NCI-H748 treated with DMSO at 0.1 percent for 48 hours (cell line): Measurements from ENCODE around the gene NAA80.
A peak's percentile ranks its signal among the peaks of the same experiment; 100 is the strongest.
"Not testable (repeated sequence)": the region's sequence is repeated elsewhere in the genome, so short reads cannot be mapped to it uniquely, and the experiment has no call there.

Experiments used
- DNase-seq: peaks from one replicate; lab custom pipeline; 2025; lab: John Stamatoyannopoulos, UW

The NAA80 gene

DNA sequence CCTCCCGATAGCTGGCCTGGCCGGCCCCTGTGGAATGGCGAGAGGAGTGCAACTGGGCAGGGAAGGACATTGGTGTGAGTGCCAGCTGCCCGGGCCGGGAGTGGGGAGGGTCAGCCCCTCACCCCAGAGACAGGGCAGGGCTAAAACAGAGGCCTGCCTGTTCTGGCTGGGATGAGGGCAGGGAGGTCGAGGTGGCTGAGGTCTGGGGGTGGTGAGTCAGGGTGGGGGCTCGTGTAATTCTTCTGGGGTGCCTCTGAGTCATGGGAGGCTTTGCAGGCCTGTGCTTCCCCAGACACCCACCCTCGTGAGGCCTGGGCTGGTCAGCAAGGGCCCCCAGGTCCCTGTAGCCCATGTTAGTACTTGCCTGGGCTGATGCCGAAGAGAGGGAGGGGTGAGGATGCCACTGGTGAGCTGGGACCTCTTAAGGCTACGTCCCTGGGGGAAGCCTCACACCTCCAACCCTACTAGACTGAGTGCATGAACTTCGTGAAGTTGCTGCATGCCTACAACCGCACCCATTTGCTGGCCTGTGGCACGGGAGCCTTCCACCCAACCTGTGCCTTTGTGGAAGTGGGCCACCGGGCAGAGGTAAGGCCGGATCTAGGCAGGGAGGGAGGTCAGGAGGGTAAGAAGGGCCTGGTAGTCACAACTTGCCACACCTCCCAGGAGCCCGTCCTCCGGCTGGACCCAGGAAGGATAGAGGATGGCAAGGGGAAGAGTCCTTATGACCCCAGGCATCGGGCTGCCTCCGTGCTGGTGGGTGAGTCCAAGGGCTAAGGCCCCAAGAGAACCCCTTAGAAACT, 28.6 kb downstream of the NAA80 start:
- DNase-seq, result no peak

DNA sequence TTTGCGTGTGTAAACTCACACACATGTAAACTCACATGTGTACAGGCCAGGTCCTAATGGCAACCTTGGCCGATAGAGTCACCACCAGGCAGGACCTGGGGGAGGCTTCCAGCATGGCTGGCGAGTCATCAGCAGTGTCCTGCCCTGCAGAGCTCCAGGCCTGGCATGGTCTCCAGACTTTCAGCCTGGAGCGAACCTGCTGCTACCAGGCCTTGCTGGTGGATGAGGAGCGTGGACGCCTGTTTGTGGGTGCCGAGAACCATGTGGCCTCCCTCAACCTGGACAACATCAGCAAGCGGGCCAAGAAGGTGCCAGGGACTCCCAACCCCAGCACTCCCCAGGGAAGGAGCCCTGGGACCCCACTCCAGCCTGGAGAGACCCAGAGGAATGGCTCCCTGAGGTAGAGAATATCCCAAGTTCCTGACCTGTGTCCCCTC, 29.2 kb downstream of the NAA80 start:
- DNase-seq, result no peak

DNA sequence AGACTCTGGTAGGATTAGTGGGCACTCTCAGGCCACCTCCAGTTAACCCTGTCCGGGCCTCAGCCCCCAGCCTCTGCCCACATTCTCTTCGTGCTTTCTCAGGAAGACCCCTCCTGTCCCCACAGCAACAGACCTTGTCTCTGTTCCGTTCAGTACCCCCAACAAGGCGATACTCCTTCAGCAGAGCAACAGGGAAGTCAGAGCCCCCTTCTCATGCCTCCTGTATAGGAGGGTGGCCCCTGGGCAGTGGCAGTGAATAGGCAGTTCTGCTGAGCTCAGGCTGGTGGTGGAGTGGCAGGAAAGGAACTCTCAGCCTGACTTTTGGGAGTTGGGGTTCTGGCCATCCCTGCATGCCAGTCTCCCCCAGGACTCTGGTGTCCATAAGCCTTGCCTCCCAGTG, 29.7 kb downstream of the NAA80 start:
- no peak for DNase-seq

DNA sequence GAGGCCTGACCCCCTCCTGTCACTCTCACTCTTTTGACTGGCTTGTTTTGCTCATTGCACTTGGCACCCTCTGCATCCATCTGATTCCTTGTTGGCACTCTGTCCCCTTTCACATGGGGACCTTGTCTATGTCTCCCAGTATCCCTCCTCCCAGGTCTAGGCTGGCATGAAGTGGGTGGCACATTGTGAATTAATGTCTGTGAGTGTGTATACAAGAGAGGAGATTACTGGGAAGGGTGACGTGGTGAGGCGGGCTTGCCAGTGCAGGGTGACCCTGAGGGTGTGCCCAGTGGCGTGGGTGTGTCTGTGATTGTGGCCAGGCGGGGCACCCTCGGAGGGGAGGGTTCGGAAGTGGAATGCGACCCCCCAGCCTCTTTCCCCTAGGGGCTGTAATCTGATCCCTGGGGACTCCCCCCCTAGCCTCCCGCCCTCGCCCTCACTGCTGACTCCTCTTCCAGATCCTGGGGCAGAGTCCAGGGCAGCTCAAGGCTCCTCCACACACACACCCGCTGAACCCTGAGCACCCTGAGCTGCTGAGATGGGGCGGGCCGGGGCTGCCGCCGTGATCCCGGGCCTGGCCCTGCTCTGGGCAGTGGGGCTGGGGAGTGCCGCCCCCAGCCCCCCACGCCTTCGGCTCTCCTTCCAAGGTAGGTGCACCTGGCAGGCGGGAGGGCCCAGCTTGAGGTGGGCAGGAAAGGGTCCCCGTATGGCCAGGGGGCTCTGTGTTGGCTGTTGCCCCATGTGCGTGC, 30.3 kb downstream of the NAA80 start, which contains the start of gene SEMA3B:
SEMA3B (plus strand) TSS at position 445 of the 749 bp plus-strand sequence; CDS start at position 539, 94 bp downstream.
- DNase-seq, result no peak

DNA sequence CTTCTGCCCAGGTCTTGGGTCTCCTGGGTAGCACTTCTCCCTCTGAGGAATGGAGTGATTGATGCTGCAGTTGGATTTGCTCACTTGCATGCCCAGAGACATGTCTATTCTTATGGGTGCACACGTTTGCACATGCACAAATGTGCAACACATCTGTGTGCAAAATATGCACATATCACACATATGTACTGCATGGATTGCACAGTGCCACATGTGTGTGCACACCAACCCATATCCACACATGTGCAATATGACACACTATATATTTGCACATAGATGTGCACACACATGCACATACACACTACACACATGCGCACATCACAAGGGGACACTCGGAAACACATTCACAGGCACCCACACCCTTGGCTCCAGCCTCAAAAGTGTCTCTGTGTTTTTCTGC, 30.9 kb downstream of the NAA80 start:
- DNase-seq, result no peak

DNA sequence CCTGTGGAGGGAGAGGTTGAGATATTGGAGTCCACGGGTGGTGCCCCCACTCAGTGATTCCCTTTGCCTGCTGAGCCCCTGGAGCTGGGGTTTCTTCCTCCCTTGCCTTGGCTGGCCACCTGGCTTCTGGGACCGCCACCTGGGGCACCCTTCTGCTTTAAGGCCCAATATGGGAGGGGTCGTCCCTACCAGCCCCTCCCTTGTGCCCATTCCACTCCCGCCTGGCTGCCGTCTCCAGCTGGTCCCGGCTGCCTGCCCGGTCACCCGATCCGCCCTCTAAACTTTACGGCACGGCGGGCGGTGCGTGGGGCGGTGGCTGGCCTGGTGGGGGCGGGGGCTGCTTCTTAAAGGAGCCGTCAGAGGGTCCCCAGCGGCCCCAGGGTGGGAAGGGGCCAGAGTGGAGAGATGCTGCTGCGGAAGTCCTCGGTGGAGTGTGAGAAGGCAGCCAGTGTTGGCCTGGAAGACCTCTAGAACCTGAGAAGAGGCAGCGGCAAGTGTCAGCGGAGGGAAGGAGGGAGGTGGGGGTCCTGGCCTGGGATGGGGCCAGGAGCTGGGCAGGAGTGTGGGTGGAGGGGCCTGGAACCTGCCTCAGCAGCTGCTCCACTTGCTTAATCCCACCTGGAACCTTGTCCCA, 31.8 kb downstream of the NAA80 start:
- no peak for DNase-seq

DNA sequence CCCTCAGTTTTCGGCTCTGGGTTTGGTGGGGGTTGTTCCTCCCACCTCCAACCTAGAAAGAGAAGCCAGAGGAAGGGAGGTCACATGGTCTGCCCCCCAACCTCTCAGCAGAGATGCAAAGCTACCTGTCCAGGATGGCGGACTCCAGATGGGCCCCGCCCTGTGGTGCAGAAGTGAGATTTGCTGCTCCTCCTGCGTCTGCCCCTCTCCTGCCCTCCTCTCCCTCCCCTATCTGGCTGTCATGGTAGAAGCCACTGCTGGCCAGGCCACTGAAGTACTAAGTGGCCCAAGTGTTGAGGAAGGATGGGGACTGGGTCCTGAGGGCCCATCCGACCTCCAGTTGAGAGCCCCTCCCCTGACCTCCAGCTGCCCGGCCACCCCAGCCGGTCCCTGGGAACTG, 32.4 kb downstream of the NAA80 start:
- no peak for DNase-seq

DNA sequence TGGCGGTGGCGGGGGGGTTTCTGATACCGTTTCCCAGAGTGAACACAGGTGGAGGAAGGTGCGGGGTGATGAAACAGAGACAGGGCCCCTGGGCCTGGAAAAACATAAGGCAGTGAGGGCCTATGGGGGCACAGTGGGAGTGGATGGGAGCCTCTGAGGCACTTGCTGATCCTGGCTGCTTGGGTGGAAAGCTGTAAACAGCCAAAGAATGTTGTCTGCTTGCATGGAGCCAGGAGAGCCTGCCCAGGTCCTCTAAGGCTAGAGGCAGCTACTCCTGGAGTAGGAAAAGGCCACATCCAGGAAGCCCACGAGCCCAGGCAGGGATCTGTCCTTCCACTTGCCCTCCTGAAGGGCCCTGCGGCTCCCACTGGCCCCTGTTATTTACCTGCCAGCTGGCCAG, 33.2 kb downstream of the NAA80 start:
- DNase-seq, result no peak

DNA sequence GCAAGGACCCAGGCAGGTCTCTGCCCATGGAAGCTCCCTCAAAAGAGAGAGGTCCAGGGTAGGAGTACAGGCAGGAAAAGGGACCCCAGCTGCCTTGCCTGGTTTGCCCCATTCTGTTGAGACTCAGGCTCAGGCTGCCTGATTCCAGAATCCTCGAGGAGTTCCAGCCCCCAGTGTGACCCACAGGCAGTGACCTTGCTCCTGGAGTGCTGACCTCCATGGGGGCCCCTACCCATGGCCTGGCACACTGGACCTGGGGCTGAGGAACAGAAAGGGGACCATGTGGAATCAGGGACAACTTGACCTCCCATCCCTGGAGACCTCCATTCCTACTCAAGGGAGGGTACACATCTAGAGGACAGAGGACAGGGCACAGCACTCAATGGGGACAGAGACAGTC, 33.6 kb downstream of the NAA80 start:
- DNase-seq, result no peak

DNA sequence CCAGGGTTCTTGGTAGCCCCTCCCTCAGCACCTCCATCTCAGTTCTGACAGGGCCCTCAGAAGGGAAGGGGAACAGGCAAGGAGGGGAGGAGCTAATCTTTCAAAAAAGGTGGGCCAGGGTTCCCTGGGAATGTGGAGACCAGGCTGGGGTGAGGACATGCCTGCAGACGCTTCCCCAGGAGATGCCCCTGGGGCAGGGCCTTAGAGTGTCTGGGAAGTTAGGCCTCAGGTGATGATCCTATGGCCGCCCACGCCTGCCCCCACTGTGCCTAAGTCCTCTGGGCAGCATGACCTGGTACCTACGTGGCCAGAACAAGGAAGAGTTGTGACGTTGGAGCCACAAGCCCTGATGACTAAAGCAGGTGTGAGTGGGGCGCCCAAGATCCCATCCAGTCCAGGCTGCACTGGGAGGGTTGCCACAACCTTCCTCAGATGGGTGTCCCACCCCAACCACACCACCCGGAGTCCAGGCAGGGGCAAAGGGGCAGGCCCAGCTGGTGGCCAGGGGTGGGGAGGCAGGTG, 34.2 kb downstream of the NAA80 start:
- no peak for DNase-seq

DNA sequence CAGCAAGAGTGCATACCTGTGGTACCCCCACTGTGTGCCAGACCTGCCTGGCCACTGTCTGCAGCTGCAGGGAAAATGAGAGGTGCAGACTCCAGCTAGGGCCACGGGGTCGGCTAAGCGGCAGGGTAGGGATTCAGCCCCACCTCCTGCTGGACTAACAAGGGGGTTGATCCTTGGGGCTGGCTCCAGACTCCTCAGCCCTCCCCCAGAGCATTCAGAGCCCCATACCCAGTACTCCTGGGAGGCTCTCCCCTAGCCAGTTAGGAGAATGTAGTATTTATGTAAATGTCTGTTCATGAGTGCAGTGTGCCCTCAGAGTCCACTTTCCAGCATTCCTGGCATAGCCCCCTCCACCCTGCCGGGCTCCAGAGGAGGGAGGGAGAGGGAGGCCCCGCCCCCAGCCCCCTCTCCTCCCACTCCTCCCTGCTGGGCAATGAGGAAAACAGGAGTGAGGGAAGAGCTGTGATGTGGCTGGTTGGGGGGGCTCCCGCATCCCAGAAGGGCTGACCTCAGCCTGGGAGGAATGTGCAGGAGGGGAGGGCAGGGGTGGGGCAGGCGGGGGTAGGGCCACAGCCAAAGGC, 34.7 kb downstream of the NAA80 start:
- no peak for DNase-seq

DNA sequence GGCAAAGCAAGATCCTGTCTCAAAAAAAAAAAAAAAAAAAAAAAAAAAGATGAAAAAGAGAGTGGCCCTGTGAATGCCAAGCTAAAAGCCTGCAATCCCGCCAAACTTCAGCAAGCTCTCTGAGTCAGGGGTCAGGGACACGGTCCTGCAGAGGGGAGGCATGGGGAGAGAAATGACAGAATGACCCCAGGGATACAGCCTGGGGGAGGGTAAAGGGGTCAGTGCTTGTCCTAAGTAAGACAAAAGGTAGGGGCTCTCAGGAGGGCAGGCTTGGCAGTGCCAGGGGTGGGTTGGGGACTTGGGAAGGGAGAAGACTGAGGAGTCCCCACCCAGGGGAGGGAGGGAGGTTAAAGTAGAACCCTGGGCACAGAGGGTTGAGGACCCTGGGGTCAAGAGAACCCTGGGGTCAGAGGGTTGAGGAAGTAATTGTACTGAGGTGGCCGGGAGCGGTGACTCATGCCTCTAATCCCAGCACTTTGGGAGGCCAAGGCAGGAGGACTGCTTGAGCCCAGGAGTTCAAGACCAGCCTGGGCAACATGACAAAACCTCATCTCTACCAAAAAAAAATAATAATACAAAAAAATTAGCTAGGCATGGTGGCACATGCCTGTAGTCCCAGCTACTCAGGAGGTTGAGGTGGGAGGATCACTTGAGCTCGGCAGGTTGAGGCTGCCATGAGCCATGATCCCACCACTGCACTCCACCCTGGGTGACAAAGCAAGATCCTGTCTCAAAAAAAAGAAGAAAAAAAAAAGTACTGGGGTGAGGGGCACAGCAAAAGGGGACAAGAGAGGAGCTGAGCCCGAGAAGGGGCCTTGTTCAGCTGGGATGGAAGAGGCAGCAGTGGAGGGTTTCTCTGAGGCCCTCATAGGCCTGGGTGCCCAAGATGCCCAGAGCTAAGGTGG, 35.5 kb downstream of the NAA80 start:
- no peak for DNase-seq

DNA sequence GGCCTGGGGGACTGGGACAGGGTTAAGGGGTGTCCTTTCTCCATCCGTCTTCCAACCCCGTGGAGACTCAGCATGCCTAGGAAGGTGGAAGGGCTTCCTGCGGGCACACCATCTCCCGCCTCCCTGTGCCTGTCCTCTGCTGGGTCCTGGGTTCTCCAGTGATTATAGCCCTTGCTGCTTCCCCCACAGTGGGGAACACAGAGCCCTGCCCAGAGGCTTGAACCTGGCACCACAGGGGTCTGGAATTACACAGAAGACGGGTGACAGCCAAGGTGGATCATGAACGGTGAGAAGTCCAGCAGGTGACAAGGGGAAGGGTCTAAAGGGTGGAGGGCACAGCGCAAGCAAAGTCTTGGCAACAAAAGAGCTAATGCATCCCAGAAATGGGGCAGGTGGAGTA, 36.4 kb downstream of the NAA80 start:
- DNase-seq, result no peak

DNA sequence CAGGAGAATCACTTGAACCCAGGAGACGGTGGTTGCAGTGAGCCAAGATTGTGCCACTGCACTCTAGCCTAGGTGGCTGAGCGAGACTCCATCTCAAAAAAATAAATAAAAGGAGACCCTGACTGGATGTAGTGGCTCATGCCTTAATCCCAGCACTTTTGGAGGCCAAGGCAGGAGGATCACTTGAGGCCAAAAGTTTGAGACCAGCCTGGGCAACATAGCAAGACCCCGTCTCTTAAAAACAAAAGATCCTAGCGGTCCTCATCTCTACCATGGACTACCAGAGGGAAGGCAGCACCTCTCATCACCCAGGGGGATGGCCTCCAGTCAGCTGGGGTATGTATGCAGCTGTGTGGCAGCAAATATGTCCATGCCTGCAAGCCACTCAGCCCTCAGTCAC, 37.0 kb downstream of the NAA80 start:
- not testable (repeated sequence) for DNase-seq

DNA sequence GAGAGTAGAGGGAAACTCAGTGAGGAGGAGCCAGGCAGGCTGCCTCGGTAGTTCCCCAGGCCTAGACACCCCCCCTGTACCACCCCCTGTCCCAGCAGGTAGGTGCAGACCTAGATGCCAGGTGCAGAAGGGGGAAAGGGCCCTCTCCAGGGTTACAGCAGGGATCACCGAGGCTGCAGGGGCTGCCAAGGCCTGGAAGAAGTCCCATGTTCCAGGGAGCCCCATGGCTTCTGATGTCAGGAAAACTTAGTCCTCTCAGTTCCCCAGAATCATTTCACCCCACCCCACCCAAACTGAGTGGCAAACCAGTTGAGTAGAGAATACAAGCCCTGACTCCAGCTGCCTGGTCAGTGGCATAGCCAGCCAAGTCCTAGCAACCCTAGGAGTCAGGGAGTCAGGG, 37.7 kb downstream of the NAA80 start:
- DNase-seq, result no peak

DNA sequence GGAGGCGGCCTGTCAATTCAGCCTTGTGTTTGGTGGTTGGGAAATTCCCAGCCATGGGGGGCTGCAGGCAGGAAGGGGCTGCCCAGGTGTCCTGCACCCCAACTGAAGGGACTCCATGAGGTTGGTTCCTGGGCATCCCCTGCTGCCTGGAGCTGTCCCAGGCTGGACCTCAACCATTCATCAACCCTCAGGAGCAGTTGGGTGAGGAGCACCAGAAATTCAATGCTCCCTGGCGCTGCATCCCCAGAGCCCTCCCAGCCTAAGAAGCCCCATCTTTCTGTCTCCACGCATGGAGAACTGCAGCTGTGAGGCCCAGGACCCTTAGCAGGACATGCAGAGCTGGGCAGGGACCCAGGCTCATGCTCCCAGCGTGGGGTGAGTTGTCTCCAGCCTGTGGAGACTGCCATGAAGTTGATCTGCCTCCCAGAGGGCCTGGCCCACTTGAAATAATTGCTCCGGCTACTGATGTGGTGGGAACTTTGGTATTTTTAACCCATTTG, 38.2 kb downstream of the NAA80 start:
- no peak for DNase-seq

DNA sequence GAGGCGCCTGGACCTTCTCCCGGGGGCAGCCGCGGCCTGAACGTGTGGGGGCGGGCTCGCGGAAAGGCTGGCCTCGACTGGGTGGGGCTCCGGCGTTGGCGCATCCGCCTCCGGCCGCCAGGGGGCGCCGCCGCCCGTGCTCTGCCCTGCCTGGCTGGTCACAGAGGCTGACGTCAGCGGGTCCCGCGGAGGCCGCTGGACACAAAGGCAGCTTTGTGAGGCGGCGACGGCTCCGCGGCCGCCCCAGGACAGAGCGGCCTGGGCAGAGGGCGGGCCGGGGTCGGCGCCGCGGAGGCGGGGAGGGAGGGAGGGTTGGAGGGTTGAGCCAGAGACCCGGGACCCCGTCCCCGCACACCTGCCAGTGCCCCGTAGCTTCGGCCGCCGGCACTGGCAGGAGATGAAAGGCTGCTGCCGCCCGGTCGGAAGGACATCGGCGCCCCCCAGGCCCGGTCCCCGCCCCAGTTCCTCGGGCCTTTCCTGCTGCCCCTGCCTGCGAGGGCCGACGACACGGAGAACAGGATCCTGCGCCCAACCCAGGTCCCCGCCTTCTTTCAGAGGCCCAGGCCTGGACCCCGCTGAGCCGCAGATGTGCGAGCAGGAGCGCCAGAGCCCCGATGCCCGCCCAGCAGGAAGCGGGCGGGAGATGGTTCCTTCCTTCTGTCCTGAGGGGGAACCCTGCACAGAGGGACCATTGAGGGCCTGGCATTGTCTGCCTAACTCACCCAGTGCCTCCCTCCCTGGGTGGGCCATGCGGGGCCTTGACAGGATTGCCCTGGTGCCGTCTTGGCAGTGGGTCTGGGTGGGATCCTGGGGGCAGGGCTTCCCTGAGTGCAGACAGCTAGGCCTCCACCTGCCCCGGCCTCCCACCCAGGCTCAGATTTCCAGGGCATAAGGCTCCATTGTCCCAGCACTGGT, 38.9 kb downstream of the NAA80 start:
- peak; percentile 74 for DNase-seq

DNA sequence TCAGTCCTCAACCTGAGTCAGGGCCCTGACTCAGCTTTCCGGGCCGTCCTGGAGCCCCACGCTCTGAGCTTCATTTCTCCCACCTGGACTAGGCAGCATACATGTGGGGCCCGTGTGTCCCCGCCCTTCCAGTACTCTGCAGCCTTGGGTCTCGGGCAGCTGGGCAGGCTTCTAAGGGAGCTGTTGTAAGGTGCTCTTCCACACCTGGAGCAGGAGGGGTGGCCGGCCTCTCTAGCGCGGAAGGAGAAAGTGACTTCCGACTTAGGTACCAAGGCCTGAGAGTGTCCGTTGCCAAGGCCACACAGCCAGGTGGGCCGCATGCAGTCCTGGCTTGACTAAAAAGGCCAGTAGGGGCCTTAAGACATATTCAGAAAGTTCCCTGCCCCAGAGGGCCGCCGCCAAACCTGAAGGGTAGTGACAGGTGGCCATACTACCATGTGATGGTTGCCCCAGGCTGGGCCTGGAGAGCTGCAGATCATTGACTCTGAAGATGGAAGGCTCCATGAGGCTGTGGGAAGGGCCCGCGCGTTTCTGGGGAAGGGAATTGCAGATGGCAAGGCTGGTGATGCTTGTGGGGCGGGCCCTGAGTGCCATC, 39.7 kb downstream of the NAA80 start:
- no peak for DNase-seq

DNA sequence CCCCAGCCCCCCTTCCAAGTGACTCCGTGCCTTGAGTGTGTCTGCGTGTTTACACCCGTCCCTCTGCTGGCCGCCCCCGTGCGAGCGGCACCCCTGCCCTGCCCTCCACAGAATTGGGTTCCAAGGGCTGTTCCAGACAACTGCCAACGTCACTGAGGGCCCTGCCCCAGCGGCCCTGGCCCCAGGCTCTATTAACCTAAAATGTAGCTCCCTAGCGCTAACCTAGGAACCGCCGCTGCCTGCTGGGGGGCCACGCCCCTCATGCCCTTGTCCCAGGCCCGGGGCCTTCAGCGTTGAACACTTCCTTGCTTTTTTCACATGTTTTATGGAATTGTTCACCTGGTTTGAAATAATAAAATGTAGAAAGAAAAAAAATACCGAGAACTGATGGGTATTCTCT, 40.2 kb downstream of the NAA80 start:
- no peak for DNase-seq
